ACHN (cell line): ENCODE measurements around the gene CFAP99.
"Not testable (repeated sequence)": the region's sequence is repeated elsewhere in the genome, so short reads cannot be mapped to it uniquely, and the experiment has no call there.

Experiments
- DNase-seq: peaks from one replicate; pipeline ENCODE4 v3.0.0-alpha.2; 2015
- in situ Hi-C: cut with HindIII; loops from 2 replicates; pipeline ENCODE4 v1.10.0; 2017; ENCODE audit warnings: low sequenced_read_pairs, low pct_ligation_motif_present, low pct_unique_long_range_greater_than_20kb

The CFAP99 gene

DNA sequence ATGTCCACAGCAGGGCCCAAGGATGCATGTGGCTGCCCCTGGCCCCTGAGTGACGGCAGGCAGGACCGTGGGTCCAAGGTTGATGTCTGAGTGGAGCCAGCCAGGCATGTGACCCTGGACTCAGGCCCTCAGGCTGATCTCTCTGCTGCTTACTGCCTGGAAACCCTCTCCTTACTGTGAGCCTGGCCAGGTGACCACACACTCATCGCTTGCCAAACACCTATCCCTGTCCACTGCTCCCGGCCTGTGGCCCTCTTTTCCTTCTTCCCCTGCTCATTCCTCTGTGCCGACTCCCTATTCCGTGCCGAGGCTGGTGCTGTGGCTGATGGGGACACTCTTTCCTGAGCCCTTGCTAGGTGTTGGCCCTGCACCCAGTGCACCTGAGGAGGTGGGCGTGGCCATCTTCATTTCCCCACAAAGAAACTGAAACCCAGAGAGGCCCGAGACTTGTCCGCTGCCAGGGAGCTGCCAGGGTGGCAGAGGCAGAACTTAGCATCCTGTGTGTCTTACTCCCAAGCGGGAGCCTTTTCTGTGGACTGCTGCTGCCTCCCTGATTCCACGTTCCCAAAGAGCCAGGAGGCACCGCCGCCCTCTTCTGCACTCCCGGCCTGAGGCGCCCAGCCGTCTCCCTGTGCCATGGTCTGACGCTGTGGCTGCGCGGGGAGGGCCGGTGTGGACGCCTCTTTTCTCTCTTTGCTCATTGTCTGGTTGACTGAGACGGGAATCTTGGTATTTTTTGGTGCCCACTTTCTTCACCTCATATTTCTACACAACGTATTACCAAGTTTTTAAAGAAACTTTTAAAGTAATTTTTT, 38.9 kb downstream of the CFAP99 start:
- no peak for DNase-seq
- in situ Hi-C loops, result no loop called here

DNA sequence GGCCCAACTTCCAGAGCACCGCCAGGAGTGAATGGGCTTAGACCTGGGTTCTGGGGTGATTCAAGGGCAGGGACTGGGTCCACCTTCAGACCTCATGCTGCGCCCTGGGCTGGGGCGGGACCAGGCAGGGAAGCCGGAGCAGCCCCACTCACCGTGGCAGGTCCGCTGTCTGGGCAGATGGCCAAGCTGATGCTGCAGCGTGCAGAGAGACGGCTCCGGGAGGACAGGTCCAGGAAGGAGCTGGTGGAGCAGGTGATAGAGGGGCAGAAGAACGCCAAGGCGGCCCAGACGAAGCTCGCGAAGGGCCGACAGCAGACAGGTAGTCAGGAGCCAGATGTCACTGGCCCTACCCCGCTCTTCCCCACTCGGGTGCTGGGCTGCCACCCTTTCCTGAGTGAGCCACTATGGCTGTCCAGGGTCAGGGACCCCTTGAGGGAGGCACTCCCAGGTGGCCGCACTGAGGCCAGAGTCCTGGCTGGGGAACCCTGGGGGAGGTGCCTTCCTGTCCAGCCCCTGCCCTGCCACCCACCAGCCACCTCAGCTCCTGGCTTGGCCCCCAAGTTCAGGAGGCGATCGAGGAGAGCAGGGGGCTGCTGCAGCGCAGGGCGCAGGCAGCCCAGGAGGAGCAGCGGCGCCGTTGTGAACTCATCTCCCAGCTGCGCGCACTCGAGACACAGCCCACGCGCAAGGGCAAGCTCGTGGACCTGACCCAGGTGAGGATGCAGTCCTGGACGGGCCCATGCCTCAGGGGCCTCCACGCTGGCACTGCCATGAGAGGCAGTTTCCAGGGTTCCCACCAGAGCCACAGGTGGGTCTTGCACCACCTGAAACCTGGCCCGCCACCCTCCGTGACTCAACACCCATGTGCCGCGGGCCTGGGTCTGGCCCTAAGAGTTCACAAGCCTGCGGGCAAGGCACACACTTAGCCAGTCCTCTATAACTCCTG, 40.1 kb downstream of the CFAP99 start:
- in situ Hi-C loops, result no loop called here
- no peak for DNase-seq

DNA sequence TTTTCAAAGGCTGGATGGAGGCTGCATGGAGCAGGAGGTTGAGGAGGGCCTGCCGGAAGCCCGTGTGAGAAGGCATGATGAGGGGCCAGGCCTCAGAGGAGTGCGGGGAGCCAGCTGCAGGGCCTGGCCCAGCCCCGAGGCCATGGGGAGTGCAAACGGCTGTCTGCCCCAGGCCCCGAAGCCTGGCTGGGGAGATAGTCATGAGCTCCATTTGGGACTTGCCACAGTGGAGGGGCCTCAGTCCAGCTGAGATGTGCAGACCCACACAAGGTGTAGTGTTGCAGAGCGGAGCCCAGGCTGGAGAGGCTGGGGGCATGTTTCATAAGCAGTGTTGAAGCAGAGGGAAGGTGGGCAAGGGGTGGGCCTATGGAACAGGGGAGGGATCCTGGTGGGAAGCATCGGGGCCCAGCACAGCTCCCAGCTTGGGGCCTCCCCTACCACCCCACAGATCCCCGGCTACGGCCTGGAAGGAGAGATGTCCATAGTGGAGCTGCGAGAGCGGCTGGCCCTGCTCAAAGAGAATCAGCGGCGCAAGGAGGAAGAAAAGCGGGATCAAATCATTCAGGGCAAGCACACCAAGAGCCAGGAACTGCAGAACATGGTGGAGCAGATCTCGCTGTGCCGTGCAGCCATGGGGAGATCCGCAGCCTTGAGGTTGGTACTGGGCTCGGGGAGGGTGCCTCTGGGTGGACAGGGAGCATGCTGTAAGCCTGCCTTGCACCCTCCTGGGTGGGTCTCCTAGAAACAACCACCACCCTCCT, 41.0 kb downstream of the CFAP99 start:
- no peak for DNase-seq
- in situ Hi-C loops, result no loop called here

DNA sequence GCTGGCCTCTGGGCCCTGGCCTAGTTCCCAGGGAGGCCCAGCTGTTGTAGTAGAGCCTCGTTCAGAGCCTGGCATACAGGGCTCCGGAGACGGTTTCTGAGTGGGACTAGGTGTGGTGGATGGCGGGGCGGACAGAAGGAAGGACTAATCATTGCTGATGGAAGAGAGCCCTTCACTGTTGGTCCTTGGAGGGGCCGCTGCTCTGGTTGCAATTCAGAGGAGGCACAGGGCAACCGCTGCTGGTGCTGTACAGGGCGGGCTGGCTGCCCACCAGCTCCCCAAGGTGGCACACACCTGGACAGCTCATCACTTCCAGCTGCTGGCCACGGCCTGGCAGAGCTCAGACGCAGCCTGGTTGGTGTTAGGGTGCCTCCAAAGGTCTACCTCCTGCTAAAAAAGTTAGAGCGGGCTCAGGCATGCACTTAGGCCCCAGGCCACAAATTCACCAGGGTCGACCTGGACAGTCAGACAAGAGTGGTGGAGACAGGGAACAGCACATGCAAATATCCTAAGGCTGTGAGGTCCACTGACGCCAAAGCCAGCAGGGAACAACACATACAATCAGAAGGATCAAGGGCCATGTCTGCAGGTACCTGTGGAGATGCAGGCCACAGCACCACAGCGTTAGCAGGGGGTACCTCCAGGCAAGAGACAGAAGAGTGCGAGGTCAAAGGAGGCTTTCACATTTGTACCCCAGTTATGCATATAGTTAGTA, 42.6 kb downstream of the CFAP99 start:
- in situ Hi-C loops, result no loop called here
- DNase-seq, result no peak

DNA sequence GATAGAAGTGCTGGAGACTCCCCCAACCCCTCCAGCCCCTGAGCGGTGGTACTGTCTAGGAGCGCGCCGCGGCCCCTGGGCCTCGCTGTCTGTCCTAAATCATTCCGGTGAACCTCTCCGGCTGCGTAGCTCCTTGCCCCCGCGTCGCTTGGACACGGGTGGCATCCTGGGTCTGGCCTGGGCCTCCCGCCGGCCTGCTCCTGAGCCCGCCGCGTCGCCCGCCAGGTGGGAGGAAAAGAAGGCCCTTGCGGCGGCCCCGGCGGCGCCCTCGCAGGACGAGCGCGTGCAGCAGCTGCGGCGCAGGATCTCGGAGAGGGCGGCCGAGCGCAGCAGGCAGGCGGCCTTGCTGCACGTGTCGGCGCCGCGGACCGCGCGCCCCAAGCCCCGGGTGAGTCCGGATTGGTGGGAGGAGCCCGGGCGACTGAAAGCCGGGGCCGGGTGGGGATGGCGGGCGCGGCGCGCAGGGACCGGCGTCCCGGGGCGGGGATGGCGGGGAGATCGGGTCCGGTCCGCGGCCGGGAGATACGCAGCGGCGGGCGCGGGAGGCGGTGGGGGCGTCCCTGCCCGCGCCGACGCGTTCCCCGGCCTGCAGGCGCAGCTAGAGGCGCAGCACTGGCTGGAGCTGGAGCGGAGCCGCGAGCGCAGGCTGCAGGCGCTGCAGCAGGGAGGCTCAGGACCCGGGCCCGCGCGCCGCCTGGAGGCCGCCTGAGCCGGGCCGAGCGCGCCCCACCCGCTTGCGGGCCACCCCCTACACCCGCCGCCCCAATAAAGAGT, 43.6 kb downstream of the CFAP99 start:
- in situ Hi-C loops, result no loop called here
- DNase-seq, result peak; percentile 64

GRCh38 chr4:2462992-2463762, 44.4 kb downstream of the CFAP99 start:
- in situ Hi-C loops, result no loop called here
- DNase-seq, result no peak

DNA sequence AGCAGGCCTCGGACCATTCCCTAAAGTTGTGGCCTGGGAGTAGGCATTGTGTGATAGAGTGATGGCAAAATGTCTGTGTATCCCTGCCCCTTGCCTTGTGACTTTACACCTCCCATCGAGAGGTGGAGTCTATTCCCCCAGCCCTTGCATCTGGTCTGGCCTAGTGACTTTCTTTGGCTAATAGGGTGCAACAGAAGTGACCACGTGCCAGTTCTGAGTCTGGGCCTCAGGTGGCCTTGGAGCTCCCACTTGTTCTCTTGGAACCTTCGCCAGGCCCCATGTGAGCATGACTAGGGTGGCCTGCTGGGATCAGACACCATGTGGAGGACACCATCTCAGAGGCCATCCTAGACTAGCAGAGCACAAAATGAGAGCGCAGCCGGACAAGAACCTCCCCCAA, 46.3 kb downstream of the CFAP99 start:
- in situ Hi-C loops, result no loop called here
- no peak for DNase-seq

DNA sequence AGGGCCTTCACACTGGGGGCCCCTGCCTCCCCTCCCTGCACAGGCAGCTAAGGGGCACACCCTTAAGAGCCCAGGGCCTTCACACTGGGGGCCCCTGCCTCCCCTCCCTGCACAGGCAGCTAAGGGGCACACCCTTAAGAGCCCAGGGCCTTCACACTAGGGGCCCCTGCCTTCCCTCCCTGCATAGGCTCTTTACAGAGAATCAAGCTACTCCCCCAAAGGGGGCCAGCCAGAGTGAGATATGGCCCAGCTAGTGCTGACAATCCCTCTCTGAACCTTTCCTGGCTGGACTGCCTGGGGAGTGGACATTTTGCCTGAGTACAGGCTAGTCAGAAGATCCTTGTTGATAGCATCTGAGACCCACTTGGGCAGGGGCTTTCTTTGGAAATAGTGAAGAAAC, 46.8 kb downstream of the CFAP99 start:
- DNase-seq, in situ Hi-C loops: not testable (repeated sequence)

DNA sequence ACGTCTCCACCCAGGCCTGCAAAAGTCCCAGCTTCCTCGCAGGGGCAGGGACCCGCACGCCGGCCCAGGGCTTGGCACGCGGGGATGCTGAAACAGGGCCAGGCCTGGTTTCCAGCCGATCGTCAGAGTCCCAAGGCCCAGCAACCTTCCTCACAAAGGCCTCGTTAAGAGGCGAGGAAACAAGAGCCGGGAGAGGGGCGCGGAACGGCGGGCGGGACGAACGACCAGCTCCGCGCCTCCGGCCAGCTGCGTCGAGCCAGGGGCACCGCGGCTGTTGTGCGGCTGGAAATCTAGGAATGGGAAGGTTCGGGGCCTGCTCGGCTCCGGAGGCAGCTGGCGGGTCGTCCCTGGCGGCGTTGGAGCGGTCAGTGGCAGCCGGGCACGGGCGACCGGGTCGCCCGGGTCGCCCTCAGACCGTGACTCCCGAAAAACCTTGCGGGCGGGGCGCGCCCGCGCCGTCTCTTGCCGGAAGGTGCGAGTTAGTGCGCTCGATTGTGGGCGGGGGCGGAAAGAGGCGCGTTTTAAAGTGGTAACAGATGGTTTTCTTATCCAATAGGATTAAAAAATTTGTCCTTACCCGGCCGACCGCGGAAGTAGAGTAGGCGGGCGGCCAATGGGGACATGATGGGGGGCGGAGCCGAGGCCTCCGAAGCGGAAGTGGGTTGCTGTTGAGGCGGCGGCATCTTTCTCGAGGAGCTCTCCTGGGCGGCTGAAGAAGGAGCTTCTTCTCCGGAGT, 49.9 kb downstream of the CFAP99 start, which contains the start of gene RNF4:
Gene RNF4 (plus strand): TSS at position 651 of the 736 bp plus-strand sequence. CDS start 21,388 bp downstream, outside the sequence.
- in situ Hi-C loops, result no loop called here
- peak; percentile 94 for DNase-seq

GRCh38 chr4:2469192-2469984, 50.6 kb downstream of the CFAP99 start:
- DNase-seq, result peak; percentile 48
- in situ Hi-C loops, result no loop called here

DNA sequence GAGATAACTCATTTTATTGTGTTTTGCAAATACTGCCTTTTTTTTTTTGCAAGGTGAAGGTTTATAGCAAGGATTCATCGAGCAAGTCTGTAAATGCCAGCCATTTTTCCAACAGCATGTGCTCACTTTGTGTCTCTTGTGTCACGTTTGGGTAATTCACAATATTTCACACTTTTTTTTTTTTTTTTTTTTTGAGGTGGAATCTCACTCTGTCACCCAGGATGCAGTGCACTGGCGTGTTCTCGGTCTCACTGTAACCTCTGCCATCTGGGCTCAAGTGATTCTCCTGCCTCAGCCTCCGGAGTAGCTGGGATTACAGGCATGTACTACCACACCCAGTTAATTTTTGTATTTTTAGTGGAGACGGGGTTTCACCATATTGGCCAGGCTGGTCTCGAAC, 52.0 kb downstream of the CFAP99 start:
- in situ Hi-C loops, result no loop called here
- no peak for DNase-seq

GRCh38 chr4:2472187-2472586, 53.4 kb downstream of the CFAP99 start:
- in situ Hi-C loops, result no loop called here
- DNase-seq, result no peak

- no peak for DNase-seq
- in situ Hi-C loops, result no loop called here
These were observed 59.5 kb downstream of the CFAP99 start for GRCh38 chr4:2478229-2478628.

- in situ Hi-C loops, result no loop called here
- no peak for DNase-seq
These were observed 61.9 kb downstream of the CFAP99 start for GRCh38 chr4:2480649-2481048.

DNA sequence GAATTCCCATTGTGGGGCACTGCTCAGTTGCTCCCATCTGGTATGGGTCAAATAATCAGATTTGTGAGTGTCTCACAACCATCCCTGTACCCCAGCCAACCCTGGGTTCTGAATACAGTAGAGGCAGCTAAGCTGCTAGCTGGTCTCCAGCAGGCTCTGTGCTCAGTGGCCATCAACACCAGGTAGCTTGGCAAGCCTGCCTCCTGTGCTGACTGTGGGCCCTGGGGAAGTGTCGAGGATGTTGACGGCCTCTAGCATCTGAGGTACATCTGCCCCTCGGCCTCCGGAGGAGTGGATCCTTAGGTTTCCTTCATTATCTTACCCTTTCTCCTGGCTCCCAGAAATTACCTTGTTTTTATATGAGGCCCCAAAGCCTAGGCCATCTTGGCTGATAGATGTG, 63.4 kb downstream of the CFAP99 start:
- in situ Hi-C loops, result no loop called here
- no peak for DNase-seq

GRCh38 chr4:2482693-2483092, 63.9 kb downstream of the CFAP99 start:
- no peak for DNase-seq
- in situ Hi-C loops, result no loop called here
